Dendritic cell treated with granulocyte-macrophage colony-stimulating factor and Interleukin-4, amounts not matched to agents 40 ng/mL and 50 ng/mL, for 4 days (primary cell): ENCODE measurements around the gene GRID2.
"Not testable (repeated sequence)": the region's sequence is repeated elsewhere in the genome, so short reads cannot be mapped to it uniquely, and the experiment has no call there.

Source experiments
- H3K27ac Mint-ChIP-seq: one replicate; pipeline ENCODE4 v1.8.0; 2022; ENCODE audit warnings: mild to moderate bottlenecking, mixed read lengths
- H3K27me3 Mint-ChIP-seq: one replicate; pipeline ENCODE4 v1.8.0; 2022; ENCODE audit warnings: mild to moderate bottlenecking, mixed read lengths
- H3K36me3 Mint-ChIP-seq: one replicate; pipeline ENCODE4 v1.8.0; 2022; ENCODE audit warnings: low read depth, mixed read lengths
- H3K4me1 Mint-ChIP-seq: one replicate; pipeline ENCODE4 v1.8.0; 2022; ENCODE audit warnings: low read depth, mixed read lengths
- H3K4me3 Mint-ChIP-seq: one replicate; pipeline ENCODE4 v1.8.0; 2022; ENCODE audit warnings: mild to moderate bottlenecking, moderate library complexity, mixed read lengths
- H3K9me3 Mint-ChIP-seq: one replicate; pipeline ENCODE4 v1.8.0; 2022; ENCODE audit warnings: mixed read lengths
- intact Hi-C: fragments of 100-400 bp; cut with micrococcal nuclease; formaldehyde crosslinking; loops from one replicate; pipeline ENCODE4 v1.15.0; 2022

GRID2 gene

GRCh38 chr4:92433272-92433758, 129.5 kb downstream of the GRID2 start:
- no peaks in the 10 kb centered on the region for H3K4me1 Mint-ChIP-seq
- peaks cover 19% of the 10 kb centered on the region for H3K9me3 Mint-ChIP-seq
- no peaks in the 10 kb centered on the region for H3K36me3 Mint-ChIP-seq
- no peak overlapping the region for H3K27ac Mint-ChIP-seq
- H3K4me3 Mint-ChIP-seq, result no peak overlapping the region
- intact Hi-C loops, result no loop called here
- H3K27me3 Mint-ChIP-seq, result no peaks in the 10 kb centered on the region

- H3K27ac Mint-ChIP-seq, intact Hi-C loops, H3K4me3 Mint-ChIP-seq, H3K4me1 Mint-ChIP-seq, H3K27me3 Mint-ChIP-seq, H3K36me3 Mint-ChIP-seq: not testable (repeated sequence)
- H3K9me3 Mint-ChIP-seq, result peaks cover 36% of the 10 kb centered on the region
Measured at GRCh38 chr4:92438722-92439121, 135.0 kb downstream of the GRID2 start.

- H3K27ac Mint-ChIP-seq, H3K36me3 Mint-ChIP-seq, H3K27me3 Mint-ChIP-seq, H3K4me1 Mint-ChIP-seq, intact Hi-C loops, H3K4me3 Mint-ChIP-seq: not testable (repeated sequence)
- H3K9me3 Mint-ChIP-seq, result peaks cover 41% of the 10 kb centered on the region
Measured at GRCh38 chr4:92442131-92442530, 138.4 kb downstream of the GRID2 start.

- H3K36me3 Mint-ChIP-seq, H3K4me1 Mint-ChIP-seq, H3K4me3 Mint-ChIP-seq, intact Hi-C loops, H3K27ac Mint-ChIP-seq, H3K27me3 Mint-ChIP-seq: not testable (repeated sequence)
- H3K9me3 Mint-ChIP-seq, result peaks cover 41% of the 10 kb centered on the region
Measured at GRCh38 chr4:92444143-92444843, 140.5 kb downstream of the GRID2 start.

GRCh38 chr4:92445127-92445526, 141.4 kb downstream of the GRID2 start:
- H3K27ac Mint-ChIP-seq, result no peak overlapping the region
- H3K4me3 Mint-ChIP-seq, result no peak overlapping the region
- no peaks in the 10 kb centered on the region for H3K4me1 Mint-ChIP-seq
- H3K36me3 Mint-ChIP-seq, result no peaks in the 10 kb centered on the region
- intact Hi-C loops, result no loop called here
- H3K9me3 Mint-ChIP-seq, result peaks cover 41% of the 10 kb centered on the region
- H3K27me3 Mint-ChIP-seq, result no peaks in the 10 kb centered on the region

- Mint-ChIP-seq H3K4me3 (no peak overlapping the region), H3K27me3 (no peaks in the 10 kb centered on the region), H3K27ac (no peak overlapping the region), H3K36me3 (no peaks in the 10 kb centered on the region), H3K4me1 (no peaks in the 10 kb centered on the region), H3K9me3 (peaks cover 19% of the 10 kb centered on the region)
- intact Hi-C loops, result no loop called here
Measured at GRCh38 chr4:92447255-92447905, 143.6 kb downstream of the GRID2 start.

- H3K36me3 Mint-ChIP-seq, H3K4me3 Mint-ChIP-seq, intact Hi-C loops, H3K4me1 Mint-ChIP-seq, H3K27me3 Mint-ChIP-seq, H3K27ac Mint-ChIP-seq: not testable (repeated sequence)
- H3K9me3 Mint-ChIP-seq, result peaks cover 11% of the 10 kb centered on the region
Measured at GRCh38 chr4:92448176-92448575, 144.4 kb downstream of the GRID2 start.

- Mint-ChIP-seq H3K4me3 (no peak overlapping the region), H3K9me3 (no peaks in the 10 kb centered on the region), H3K27ac (no peak overlapping the region), H3K36me3 (no peaks in the 10 kb centered on the region), H3K27me3 (no peaks in the 10 kb centered on the region), H3K4me1 (no peaks in the 10 kb centered on the region)
- intact Hi-C loops, result no loop called here
Measured at GRCh38 chr4:92450694-92451093, 146.9 kb downstream of the GRID2 start.

GRCh38 chr4:92451782-92452181, 148.0 kb downstream of the GRID2 start:
- intact Hi-C loops, result no loop called here
- H3K27me3 Mint-ChIP-seq, result no peaks in the 10 kb centered on the region

GRCh38 chr4:92452383-92452782, 148.6 kb downstream of the GRID2 start:
- intact Hi-C loops, H3K4me3 Mint-ChIP-seq, H3K36me3 Mint-ChIP-seq, H3K9me3 Mint-ChIP-seq, H3K27me3 Mint-ChIP-seq, H3K27ac Mint-ChIP-seq, H3K4me1 Mint-ChIP-seq: not testable (repeated sequence)

More at GRCh38 chr4:92451782-92452181, 148.0 kb downstream of the GRID2 start:
- H3K36me3 Mint-ChIP-seq, result no peaks in the 10 kb centered on the region
- H3K4me1 Mint-ChIP-seq, result no peaks in the 10 kb centered on the region
- no peak overlapping the region for H3K4me3 Mint-ChIP-seq
- no peak overlapping the region for H3K27ac Mint-ChIP-seq
- no peaks in the 10 kb centered on the region for H3K9me3 Mint-ChIP-seq

- H3K27me3 Mint-ChIP-seq, result no peaks in the 10 kb centered on the region
- H3K4me1 Mint-ChIP-seq, result no peaks in the 10 kb centered on the region
- no peak overlapping the region for H3K4me3 Mint-ChIP-seq
- H3K27ac Mint-ChIP-seq, result no peak overlapping the region
- intact Hi-C loops, result no loop called here
- H3K9me3 Mint-ChIP-seq, result no peaks in the 10 kb centered on the region
- H3K36me3 Mint-ChIP-seq, result no peaks in the 10 kb centered on the region
Measured at GRCh38 chr4:92455329-92455839, 151.6 kb downstream of the GRID2 start.

GRCh38 chr4:92455951-92456350, 152.2 kb downstream of the GRID2 start:
- Mint-ChIP-seq H3K27ac (no peak overlapping the region), H3K9me3 (no peaks in the 10 kb centered on the region), H3K4me1 (no peaks in the 10 kb centered on the region), H3K4me3 (no peak overlapping the region), H3K36me3 (no peaks in the 10 kb centered on the region), H3K27me3 (no peaks in the 10 kb centered on the region)
- intact Hi-C loops, result no loop called here

- intact Hi-C loops, result no loop called here
- Mint-ChIP-seq H3K27ac (no peak overlapping the region), H3K4me3 (no peak overlapping the region), H3K36me3 (no peaks in the 10 kb centered on the region), H3K9me3 (no peaks in the 10 kb centered on the region), H3K4me1 (no peaks in the 10 kb centered on the region), H3K27me3 (no peaks in the 10 kb centered on the region)
Measured at GRCh38 chr4:92461732-92462131, 158.0 kb downstream of the GRID2 start.

GRCh38 chr4:92477298-92477697, 173.5 kb downstream of the GRID2 start:
- H3K27me3 Mint-ChIP-seq, result no peaks in the 10 kb centered on the region
- intact Hi-C loops, result no loop called here
- H3K27ac Mint-ChIP-seq, result no peak overlapping the region

More at GRCh38 chr4:92477298-92477697, 173.5 kb downstream of the GRID2 start:
- no peaks in the 10 kb centered on the region for H3K9me3 Mint-ChIP-seq
- no peaks in the 10 kb centered on the region for H3K36me3 Mint-ChIP-seq
- no peak overlapping the region for H3K4me3 Mint-ChIP-seq
- H3K4me1 Mint-ChIP-seq, result no peaks in the 10 kb centered on the region
